ENCODE measurements around the gene PDE1C. TPM values are rescaled to one million over a fixed set of nuclear protein-coding genes. Genes with fewer than 3 reads are reported as not detected.

Gene PDE1C
- total and polyA plus RNA-seq, 9 donors, result 4.8 to 20.0 (median 11.8) TPM

- 76 to 83% (median 77%) methylated on average over 2 of the region's 2 CpGs for WGBS, 3 donors
- H3K9me3 ChIP-seq, result no peaks in the 10 kb centered on the region
Measured at GRCh38 chr7:32100407-32100907, 30.2 kb upstream of the PDE1C start.

GRCh38 chr7:32094516-32094915, 24.3 kb upstream of the PDE1C start:
- DNase-seq, result no peak
- H3K27ac ChIP-seq, result no peak overlapping the region
- H3K4me1 ChIP-seq (ENCODE audit: insufficient read depth), result peaks cover 5% of the 10 kb centered on the region
- intact Hi-C loops (cut with DNase I), result no loop called here
- H3K36me3 ChIP-seq, result no peaks in the 10 kb centered on the region
- H3K9me3 ChIP-seq, result no peaks in the 10 kb centered on the region
- no peak for TF ChIP-seq CTCF (IDR thresholded peaks at IDR 0.05)
- no peaks in the 10 kb centered on the region for H3K27me3 ChIP-seq
- H3K4me3 ChIP-seq, result no peak overlapping the region
- WGBS, 3 donors, result 81 to 94% (median 82%) methylated on average over 4 of the region's 4 CpGs

More at GRCh38 chr7:32100407-32100907, 30.2 kb upstream of the PDE1C start:
- Histone ChIP-seq H3K27me3 (no peaks in the 10 kb centered on the region), H3K27ac (no peak overlapping the region), H3K4me3 (no peak overlapping the region), H3K36me3 (no peaks in the 10 kb centered on the region), H3K4me1 (ENCODE audit: insufficient read depth) (no peaks in the 10 kb centered on the region)
- intact Hi-C loops (cut with DNase I), result no loop called here
- no peak for DNase-seq
- TF ChIP-seq EP300 (IDR thresholded peaks at IDR 0.05) (no peak), CTCF (IDR thresholded peaks at IDR 0.05) (no peak), POLR2A (IDR thresholded peaks at IDR 0.05) (no peak)

GRCh38 chr7:32093415-32094408, 23.5 kb upstream of the PDE1C start:
- intact Hi-C loops (cut with DNase I), result no loop called here
- 31 to 62% (median 49%) methylated on average over 4 of the region's 4 CpGs for WGBS, 3 donors
- peaks cover 5% of the 10 kb centered on the region for H3K4me1 ChIP-seq (ENCODE audit: insufficient read depth)
- H3K27me3 ChIP-seq, result no peaks in the 10 kb centered on the region
- H3K27ac ChIP-seq, result no peak overlapping the region
- no peaks in the 10 kb centered on the region for H3K36me3 ChIP-seq
- H3K4me3 ChIP-seq, result no peak overlapping the region
- H3K9me3 ChIP-seq, result no peaks in the 10 kb centered on the region
- peak in 3 of 5 donors; percentile 37 to 45 (median 41) for DNase-seq
- TF ChIP-seq EP300 (IDR thresholded peaks at IDR 0.05) (no peak), CTCF (IDR thresholded peaks at IDR 0.05) (no peak), POLR2A (IDR thresholded peaks at IDR 0.05) (no peak)

- intact Hi-C loops (cut with DNase I), result no loop called here
- Histone ChIP-seq H3K4me3 (no peak overlapping the region), H3K36me3 (no peaks in the 10 kb centered on the region), H3K27ac (peak overlapping the region in 1 of 2 donors; percentile 25), H3K9me3 (no peaks in the 10 kb centered on the region), H3K4me1 (ENCODE audit: insufficient read depth) (peaks cover 5% of the 10 kb centered on the region), H3K27me3 (no peaks in the 10 kb centered on the region)
- TF ChIP-seq POLR2A (IDR thresholded peaks at IDR 0.05), result no peak
- no peak for TF ChIP-seq CTCF (IDR thresholded peaks at IDR 0.05)
- TF ChIP-seq EP300 (IDR thresholded peaks at IDR 0.05), result no peak
- DNase-seq, result no peak
- 19 to 32% (median 19%) methylated on average over 1 of the region's 1 CpG for WGBS, 3 donors
Measured at GRCh38 chr7:32092346-32092745, 22.1 kb upstream of the PDE1C start.

Measured in ovary (tissue), 9 donors.